ENCODE data around the gene FBXW4.

GRCh38 chr10:101710059-101710695 is 15.2 kb upstream of the FBXW4 start:
- TF ChIP-seq POLR2A (IDR thresholded peaks at IDR 0.05; ENCODE audit: low read depth, low read length), result no peak
- no peak for TF ChIP-seq REST (IDR thresholded peaks at IDR 0.05; ENCODE audit: low read depth, low read length)
- TF ChIP-seq USF2 (IDR thresholded peaks at IDR 0.05; ENCODE audit: borderline replicate concordance, low read depth, low read length), result no peak
- TF ChIP-seq MEF2A (IDR thresholded peaks at IDR 0.05; ENCODE audit: insufficient read depth, low read depth, low read length), result no peak
- TF ChIP-seq POLR2AphosphoS5 (IDR thresholded peaks at IDR 0.05; ENCODE audit: low read length), result no peak
- peak; percentile 3 to 16 (median 11); a peak in 2 of 6 replicates for TF ChIP-seq CTCF (IDR thresholded peaks at IDR 0.05 in 2 of 3, conservative IDR thresholded peaks at IDR 0.05 in 1 of 3; ENCODE audit: control insufficient read depth in 2 of 3, extremely low read depth in 1 of 3, insufficient read depth in 1 of 3, low read depth in 3 of 3, low read length in 3 of 3)
- no peak for TF ChIP-seq ZZZ3 (IDR thresholded peaks at IDR 0.05; ENCODE audit: control insufficient read depth, insufficient read length, low read depth)

Data from GM12878 (cell line).